Ammon's horn (tissue), 1 donor: ENCODE results near the gene HIVEP3.
A peak's percentile ranks its signal among the peaks of the same experiment; 100 is the strongest.

Experiments
- DNase-seq: peaks from one replicate; pipeline ENCODE4 v3.0.0-alpha.2; 2016; ENCODE audit warnings: low spot score

Gene HIVEP3

DNA sequence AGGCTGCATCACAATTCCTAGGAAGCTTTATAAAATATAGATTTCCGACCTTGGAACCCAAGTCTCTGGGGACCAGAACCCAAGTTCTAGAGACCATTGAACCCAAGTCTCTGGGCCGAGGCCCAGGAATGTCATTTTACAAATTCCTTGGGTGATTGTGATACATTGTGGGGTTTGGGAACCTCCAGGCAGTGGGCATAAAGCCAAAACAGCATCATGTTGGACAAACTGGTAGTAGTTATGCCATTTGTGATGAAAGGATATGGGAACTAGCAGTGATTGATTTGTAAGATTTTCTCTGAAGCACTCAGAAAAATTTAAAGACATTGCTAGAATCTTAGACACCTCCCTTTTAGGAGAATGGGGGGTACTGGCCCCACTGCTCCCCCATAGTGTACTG lies 160.2 kb downstream of the HIVEP3 start:
- no peak for DNase-seq

DNA sequence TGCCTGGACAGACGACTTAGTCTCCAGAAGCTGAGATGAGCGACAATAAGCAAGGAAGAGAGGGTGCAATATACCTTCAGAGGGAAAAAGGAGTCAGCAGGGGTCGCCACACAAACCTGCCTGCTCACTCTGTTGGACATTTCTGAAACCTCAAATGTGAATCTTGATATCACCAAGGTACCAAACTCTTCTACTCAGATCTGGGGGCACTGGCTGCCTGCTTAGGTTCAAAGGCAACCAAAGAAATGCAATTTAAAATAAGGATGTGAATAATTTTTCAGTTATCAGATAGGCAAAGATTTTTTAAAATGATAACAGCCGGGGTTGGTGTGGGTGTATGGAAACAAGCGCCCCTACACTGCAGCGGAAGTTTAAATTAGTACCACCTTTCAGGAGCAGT lies 164.2 kb downstream of the HIVEP3 start:
- DNase-seq: no peak

DNA sequence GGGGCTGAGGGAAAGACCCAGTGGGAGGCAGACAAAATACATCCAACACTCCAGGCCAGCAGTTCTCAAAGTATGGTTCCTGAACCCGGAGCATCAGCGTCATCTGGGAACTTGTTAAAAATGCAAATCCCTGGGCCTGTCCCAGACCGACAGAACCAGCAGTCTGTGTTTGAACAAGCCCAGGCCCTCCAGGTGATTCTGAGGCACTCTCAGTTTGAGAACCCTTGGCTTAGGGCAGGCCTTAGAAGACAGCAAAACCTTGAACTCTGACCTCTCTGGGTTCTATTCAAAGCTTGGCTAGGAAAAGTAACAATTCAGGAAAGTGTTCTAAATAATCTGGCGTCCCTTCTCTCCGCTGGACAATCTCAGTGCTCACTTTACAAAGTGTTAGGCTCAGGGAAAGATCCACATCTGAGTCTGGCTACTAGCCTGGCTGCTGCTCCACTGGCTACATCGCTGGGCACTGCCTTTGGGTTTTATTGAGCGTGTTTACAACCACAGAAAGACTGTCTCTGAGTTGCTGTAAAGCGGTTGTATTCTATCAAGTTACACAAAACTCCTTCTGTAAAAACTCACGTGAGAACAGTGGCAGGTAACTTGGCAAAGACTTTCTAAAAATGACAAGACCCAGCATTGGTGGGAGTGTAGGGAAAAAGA lies 166.1 kb downstream of the HIVEP3 start:
- DNase-seq: no peak

DNA sequence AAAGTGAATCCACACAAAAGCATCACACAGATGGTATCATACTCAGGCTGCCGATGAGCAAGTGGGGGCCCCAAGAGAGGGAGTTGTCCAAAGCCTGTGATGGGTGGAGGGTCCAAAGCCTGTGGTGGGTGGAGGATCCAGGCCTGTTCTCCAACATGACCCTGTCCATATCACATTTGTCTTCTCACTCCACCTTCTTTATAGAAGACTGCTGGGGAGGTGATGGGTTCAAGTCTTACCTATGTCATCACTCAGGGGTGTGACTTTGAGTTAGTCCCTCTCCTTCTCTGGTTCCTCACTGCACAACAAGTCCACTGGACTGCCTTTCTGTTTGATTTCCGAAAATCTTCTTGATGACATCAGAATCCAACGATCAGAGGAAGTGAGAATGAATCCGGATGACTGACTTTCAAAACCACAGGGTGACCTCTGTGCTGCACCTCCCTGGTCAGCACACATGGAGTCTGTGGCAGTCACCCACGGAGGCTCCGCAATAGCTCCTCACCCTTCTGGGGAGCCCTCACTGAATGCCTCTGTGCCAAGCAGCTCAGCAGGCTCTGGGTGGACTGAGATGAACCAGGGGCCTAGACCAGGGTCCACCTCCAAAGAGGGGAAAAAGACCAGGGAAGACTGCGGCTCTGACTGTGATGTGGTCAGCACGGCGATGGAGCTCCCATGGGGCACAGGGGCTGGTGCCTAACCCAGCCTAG lies 166.8 kb downstream of the HIVEP3 start:
- peak; percentile 59 for DNase-seq

DNA sequence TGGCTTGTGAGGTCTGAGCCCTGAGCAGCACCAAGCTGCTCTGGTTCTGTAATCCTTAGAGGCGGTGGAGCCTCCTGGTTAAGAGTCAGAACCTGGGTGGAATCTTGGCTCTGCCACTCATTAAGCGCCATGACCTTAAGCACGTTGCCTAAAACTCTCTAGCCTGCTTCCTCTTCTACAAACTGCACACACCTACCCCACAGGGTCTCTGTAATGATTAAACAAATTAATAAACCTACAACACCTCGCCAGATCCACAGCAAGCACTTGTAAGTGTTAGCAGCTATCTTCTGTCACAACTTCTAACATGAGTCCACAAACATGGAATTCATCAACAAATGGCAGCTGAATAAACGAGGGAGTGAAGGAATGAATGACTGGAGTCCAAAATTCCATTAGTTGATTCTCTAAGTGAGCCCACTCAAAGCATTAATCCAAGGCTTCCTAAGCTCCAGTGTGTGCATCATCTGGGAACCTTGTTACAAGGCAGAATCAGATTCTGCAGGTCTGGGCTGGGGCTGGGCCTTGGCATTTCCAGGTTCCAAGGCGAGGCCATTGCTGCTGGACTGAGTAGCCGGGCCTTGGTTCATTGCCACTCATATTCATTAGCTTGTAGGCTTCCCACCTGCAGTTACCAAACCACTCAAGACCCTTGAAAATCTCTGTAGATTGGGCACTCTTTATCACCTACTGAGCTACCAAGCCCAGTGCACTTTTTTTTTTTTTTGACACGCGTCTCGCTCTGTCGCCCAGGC lies 168.6 kb downstream of the HIVEP3 start:
- DNase-seq: no peak

DNA sequence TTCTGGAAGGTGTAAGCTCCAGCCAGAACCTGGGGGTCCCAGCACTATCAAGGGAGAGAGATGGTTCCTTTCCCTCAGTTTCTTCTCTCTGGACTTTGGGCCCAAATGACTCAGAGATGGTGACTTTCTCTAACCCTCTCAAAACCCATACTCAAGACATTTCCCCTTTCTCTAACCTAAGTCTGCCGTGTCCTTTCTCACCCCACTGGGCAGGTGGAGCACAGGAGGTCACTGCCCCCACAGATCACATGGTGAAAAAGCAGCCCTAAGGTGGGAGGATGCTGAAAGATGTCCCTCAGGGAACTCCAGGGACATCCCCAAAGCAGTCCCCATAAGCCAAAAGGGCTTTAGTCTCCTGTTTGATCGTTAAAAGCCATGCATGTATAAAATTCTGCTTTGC lies 173.7 kb downstream of the HIVEP3 start:
- DNase-seq: no peak

DNA sequence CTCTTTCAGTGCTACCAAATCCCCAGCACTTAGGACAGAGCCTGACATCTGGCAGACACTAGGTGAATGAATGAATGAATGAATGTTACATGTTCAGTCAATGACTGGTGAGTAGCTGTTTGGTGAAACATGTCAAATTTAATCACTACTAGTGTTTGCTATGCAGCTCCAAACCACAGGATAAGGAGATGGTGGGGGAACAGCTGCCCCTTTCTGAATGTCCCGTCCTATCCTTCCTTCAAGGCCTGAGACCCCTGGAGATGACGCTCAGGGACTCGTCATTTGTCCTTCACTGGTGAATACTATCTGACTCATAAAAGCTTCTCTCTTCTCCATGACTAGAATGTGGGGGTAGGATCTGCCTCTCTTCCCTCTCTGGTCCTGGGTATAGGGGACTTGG lies 175.4 kb downstream of the HIVEP3 start:
- DNase-seq: no peak

DNA sequence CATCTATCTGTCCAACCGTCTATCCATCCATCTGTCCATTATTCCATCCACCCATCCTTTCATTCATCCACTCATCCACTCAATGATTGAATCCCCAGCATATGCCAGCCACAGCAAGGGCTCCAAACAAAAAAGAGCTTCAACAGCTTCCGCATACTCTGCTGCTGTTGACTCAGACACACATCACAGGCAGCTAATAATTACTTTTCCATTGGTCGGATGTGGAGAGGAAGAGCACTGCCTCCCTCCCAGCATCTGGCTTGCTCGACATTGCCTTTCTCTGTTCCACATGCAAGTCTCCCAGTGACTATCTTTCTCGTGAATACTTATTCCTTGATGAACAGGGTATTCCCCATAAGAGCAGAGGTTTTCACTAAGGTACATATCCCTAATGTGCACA lies 176.5 kb downstream of the HIVEP3 start:
- peak; percentile 63 for DNase-seq

DNA sequence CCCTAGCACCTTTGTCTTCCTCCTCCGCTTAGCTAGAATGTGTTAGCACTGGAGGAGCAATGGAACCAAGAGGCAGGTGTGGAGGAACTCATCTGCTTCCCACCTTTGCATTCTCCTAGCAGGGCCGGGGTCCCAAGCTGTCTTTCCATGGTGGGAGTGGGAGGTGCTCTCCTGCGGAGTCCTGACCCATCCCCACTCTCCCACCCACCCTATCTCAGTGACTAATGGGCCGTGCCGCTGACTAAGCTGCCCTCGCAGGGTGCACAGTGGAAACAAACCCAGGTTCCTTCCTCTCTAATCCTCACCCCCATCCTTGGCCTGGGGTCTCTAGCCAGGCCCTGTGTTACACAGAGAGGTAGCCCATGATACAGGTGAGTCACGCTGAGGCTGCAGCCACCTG lies 177.5 kb downstream of the HIVEP3 start:
- no peak for DNase-seq

DNA sequence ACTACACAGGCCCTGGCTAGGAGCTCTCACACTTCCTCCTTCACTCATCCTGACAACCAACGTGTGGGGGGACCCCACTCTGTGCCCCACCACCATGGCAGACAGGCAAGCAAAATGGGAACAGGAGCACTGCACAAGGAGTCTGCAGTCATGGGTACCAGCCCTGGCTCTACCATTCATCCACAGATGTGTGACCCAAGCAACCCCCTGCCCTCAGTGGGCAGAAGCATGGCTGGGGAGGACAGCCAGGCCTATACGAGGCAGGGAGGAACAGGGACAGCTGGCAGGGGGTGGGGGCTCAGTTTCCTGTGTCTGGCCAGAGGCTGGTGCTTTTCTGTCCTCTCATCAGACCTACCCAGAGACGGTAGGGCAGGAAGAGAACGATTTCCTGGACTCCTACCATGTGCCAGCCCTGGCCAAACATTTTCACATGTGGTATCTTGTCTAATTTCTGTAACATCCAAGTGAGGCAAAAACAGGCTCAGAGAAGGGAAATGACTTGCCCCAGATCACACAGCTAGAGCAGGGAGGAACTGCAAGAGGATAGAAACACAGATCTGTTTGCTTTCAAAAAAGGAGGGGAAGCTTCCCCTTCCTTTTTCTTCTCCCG lies 178.0 kb downstream of the HIVEP3 start:
- no peak for DNase-seq

DNA sequence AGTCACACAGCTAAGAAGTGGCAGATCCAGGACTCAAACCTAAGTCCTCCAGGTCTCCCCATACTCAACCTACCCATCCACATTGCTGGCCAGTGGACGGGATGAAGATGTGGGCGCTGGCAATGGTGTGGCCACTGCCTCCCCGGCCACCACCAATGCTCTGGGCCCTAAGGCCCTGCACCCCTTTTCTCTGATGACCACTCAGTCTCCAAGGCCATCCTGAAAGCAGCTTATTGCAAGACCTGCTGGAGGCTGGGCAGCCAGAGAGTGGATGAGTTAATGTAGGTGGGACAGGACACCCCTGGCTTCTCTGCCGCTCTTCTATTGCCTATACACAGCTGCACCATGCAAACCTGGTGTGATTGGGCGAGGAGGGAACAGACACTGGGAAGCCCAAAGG lies 178.7 kb downstream of the HIVEP3 start:
- no peak for DNase-seq

DNA sequence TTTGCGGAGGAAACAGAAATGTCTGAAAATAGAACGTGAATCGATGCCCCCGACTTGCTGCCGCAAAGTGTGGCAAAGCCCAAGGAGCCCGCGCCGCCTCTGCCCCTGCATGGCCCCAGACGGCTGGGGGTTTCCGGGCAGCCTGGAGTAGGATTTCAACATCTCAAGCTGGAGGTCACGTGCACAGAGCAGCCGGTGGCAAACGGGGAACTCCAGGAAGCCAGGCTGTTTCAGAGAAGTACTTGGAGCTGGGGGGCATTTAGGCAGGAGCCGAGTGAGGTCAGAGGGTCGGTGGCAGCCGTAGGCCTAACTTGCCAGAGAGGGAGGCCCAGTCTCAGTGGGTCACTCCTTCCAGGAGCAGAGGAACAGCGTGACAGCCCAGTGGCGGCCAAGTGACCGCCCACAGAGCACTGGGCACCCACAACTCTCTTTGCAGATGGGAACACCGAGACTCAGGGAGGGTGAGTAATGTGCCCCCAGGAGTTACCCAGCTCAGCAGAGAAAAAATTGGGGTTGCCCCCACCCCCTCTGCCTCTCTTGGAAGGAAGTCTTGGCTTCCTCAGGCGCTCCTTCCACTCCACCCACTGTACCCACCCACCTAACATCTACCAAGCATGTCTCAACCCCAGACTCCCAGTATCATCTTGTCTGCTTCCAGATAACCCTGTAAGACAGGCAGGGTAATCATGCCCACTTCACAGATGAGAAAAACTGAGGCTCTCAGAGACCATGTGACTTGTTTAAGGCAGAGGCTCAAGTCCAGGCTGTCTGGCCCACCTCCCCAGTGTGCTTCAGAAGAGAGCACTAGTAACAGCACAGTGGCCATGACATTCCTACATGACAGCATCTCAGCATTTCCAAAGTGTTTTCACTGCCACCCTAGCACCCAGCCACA lies 179.4 kb downstream of the HIVEP3 start:
- DNase-seq: peak; percentile 76

DNA sequence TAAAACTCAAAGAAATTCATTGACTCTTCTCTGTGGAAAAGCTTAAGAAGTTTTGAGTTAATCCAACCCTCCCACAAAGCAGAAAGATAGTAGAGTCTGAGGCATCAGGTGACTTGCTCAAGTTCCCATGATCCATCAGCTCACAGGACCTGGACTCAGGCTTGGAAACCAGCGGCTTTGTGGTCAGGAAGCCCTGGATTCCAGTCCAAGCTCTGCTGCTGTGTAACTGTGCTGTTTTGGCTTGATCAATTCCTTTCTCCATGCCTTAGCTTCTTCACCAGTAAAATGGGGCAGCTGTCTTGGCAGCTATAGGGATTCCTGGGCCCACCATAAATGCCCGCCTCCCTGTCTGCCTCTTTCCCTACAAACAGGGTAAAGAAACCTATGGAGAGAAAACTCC lies 180.2 kb downstream of the HIVEP3 start:
- no peak for DNase-seq

DNA sequence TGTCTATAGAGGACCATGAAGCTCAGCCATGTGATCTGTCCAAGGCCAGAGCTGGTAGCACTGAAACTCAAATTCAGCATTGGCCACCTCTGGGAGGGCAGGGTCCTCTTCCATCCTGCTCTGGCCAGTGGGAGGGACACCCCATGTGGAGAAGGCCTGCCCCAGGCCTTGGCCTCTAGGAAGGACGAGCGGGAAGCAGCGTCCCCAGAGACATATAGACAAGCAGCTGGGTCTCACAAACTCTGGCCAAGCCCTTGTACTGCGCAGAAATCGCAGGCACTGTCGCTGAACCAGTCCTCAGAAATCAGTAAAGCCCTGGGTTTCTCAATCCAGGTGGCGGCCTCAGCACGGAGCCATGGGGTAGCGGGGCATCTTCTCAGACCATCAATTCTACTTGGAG lies 180.7 kb downstream of the HIVEP3 start:
- no peak for DNase-seq

DNA sequence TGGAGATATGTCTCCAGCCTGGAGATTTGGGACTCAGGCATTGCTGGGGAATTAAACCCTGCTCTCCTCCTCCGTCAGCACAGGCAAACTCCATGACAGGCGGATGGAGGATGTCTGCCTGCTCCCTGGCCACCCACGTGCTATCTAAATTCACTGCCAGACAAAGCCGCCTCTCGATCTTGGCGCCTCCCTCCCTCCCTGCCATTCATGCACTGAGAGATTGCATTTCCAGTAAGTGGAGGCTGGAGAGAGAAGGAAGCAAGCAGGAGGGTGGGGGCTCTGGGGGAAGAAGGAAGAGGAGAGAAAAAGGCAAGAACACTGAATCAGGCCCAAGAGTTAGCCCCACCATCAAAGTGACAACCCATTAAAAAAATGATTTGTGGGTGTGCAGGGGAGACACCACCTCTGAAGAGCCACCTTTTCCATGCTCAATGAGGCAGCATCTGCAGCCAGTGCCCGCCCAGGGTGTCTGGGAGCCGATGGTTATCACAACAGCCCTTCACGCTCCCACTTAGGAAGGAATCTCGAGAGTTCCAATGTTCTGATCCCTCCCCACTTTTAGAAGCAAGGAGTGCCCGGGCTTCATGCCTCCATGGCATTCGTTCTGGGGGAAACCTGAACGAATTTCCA lies 183.0 kb downstream of the HIVEP3 start:
- DNase-seq: peak; percentile 81

DNA sequence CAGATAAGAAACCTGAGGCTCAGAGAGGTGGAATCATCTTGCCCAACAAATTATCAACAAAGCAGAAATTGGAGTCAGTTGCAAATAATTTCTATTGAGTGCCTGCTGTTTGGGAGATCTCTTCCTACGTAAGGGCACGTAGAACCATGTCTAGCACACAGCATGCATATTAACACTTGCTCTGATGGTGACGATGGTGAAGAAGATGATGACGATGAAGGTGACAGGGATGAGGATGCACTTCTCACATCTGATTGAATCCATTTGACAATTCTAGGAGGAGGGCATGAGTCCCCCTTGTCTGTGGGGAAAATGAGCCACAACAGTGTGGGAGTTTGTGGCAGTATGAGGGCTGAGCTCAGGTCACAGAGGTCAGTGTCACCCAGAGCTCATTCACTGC lies 183.6 kb downstream of the HIVEP3 start:
- no peak for DNase-seq

DNA sequence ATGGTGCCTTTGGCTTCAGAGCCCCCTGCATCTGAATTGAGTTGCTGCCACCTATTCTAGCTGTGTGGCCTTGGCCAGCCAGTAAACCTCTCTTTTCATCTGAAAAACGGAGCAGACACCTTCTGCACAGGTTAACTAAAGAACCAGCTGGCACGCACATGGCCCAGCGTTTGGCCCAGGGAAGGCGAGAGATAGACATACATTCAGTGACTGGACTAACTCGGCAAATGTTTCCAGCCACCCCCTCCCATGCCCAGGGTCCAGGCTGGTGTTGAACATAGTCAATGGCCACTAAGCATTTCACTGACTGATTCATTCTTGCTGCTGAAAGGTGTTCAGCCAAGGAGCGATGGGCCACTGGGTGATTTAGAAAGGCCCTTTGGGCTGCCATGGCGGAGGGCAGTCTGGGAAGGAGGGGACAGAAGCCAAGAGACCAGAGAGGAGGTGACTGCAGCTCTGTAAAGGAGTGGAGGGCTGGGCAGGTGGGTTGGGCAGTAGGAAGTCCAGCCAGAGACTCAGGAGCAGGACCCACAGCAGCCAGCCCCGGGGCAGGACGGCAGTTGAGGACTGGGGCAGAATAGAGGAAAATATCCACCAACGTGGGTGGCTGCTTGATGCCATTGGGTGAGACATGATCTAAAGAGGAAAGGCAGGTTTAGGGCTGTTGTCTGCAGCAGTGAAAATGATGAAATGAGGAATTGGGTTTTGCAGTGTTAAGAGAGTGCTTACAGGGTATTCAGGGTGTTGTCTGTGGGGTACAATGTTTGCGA lies 184.3 kb downstream of the HIVEP3 start:
- DNase-seq: no peak

DNA sequence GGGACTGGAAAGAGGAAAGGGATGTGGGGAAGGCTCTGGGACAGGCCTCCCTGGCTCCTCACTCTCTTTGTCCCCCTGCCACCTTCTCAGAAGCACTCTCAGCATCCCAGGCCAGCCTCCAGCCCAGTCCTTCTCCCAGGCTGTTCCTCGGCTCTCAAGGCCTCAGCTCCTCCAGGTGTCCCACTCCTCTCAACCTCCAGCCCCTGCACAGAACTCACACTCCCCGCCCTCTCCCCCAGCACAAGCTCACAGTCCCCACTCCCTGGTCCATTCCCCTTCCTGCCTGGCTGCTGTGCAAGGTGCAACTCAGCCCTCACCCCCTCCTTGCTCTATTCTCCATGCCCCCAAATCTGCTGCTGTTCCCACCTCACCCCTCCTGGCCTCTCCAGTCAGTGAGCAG lies 185.0 kb downstream of the HIVEP3 start:
- DNase-seq: no peak

DNA sequence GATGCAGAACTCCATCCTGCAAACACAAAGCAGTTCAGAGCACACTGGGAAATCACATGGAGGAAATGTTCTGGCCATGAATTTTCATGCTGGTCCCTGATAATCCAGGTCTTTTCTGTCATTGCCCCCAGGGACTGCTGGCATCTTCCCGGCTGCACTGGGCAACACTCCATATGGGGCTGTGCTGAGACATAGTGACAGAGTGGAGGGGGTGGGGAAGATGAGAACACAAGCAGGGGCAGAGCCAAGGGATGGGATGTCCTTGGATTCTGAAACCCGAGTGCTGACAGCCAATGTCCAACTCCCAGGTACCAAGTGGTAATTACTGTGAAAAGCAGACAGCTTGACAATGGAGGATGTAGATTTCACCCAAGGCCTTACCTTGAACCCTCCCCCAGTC lies 185.7 kb downstream of the HIVEP3 start:
- DNase-seq: no peak

DNA sequence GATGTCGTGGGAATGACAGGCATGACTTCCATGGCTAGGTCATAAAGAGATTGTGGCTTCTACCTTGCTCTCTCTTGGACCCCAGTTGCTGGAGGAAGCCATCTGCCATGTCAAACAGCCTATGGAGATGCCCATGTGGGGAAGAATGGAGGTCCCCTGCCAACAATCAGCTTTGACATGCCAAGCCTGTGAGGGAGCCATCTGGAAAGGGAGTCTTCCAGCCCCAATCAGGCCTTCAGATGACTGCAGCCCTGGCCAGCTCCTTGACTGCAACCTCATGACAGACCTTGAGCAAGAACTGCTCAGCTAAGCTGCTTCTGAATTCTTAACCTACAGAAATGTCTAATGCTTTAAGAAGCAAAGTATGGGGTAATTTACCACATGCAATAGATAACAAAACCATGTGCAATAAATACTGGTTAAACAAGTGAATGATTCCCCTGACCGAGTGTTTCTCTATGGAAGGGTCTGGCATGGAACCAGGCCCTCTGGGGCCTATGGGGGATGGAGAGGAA lies 187.1 kb downstream of the HIVEP3 start:
- no peak for DNase-seq
